HEK293T (cell line): ENCODE data around the gene FBXO9.

ENCODE experiments used
- CTCF ChIA-PET: fragments of 350-600 bp; formaldehyde crosslinking; extraction: SDS; loops from one replicate; lab custom pipeline; 2021; ENCODE audit warnings: antibody characterized with exemption, inconsistent platforms; lab: Yijun Ruan, JAX
- POLR2A ChIA-PET: fragments of 350-600 bp; formaldehyde crosslinking; extraction: SDS; loops from one replicate; lab custom pipeline; 2020; ENCODE audit warnings: antibody characterized with exemption, inconsistent platforms; lab: Yijun Ruan, JAX
- DNase-seq: peaks from one replicate; pipeline ENCODE4 v3.0.0; 2012; ENCODE audit warnings: mixed read lengths; ENCODE audit errors: extremely low spot score
- ARNT ChIP-seq: fragments of 450-650 bp; IDR thresholded peaks from 2 replicates; pipeline ENCODE4 v1.6.1; 2017; ENCODE audit warnings: mild to moderate bottlenecking
- BHLHE40 ChIP-seq: fragments of 450-650 bp; IDR thresholded peaks from 2 replicates; pipeline ENCODE4 v1.6.1; 2016; ENCODE audit warnings: mild to moderate bottlenecking, moderate library complexity, borderline replicate concordance
- CTBP1 ChIP-seq: fragments of 450-650 bp; IDR thresholded peaks from 2 replicates; pipeline ENCODE4 v1.6.1; 2016; ENCODE audit warnings: borderline replicate concordance
- ELF4 ChIP-seq: fragments of 450-650 bp; IDR thresholded peaks from 2 replicates; pipeline ENCODE4 v1.6.1; 2017; ENCODE audit warnings: antibody characterized with exemption
- FOXA1 ChIP-seq: fragments of 450-650 bp; IDR thresholded peaks from 2 replicates; pipeline ENCODE4 v1.6.1; 2016; ENCODE audit warnings: mild to moderate bottlenecking
- FOXK2 ChIP-seq: fragments of 450-650 bp; IDR thresholded peaks from 2 replicates; pipeline ENCODE4 v1.6.1; 2016; ENCODE audit warnings: mild to moderate bottlenecking
- FOXM1 ChIP-seq: fragments of 450-650 bp; IDR thresholded peaks from 2 replicates; pipeline ENCODE4 v1.6.1; 2017; ENCODE audit warnings: mild to moderate bottlenecking, borderline replicate concordance
- HDGF ChIP-seq: fragments of 450-650 bp; IDR thresholded peaks from 2 replicates; pipeline ENCODE4 v1.6.1; 2017; ENCODE audit warnings: antibody characterized with exemption, borderline replicate concordance
- L3MBTL2 ChIP-seq: fragments of 450-650 bp; conservative IDR thresholded peaks from 2 replicates; pipeline ENCODE4 v1.6.1; 2016; ENCODE audit warnings: mild to moderate bottlenecking
- LEF1 ChIP-seq: fragments of 450-650 bp; IDR thresholded peaks from 2 replicates; pipeline ENCODE4 v1.6.1; 2017; ENCODE audit warnings: mild to moderate bottlenecking, borderline replicate concordance
- NFRKB ChIP-seq: fragments of 450-650 bp; IDR thresholded peaks from 2 replicates; pipeline ENCODE4 v1.6.1; 2016; ENCODE audit warnings: mild to moderate bottlenecking, moderate library complexity
- SP1 ChIP-seq: fragments of 450-650 bp; IDR thresholded peaks from 2 replicates; pipeline ENCODE4 v1.6.1; 2017
- SUZ12 ChIP-seq: fragments of 450-650 bp; IDR thresholded peaks from 2 replicates; pipeline ENCODE4 v1.6.1; 2016; ENCODE audit warnings: mild to moderate bottlenecking
- TARDBP ChIP-seq: fragments of 450-650 bp; IDR thresholded peaks from 2 replicates; pipeline ENCODE4 v1.6.1; 2016
- ZNF384 ChIP-seq: fragments of 450-650 bp; IDR thresholded peaks from 2 replicates; pipeline ENCODE4 v1.6.1; 2016
- TF ChIP-seq, protein P1 (sequence below): fragments of 450-650 bp; IDR thresholded peaks from 2 replicates; pipeline ENCODE4 v1.6.1; 2016

FBXO9 gene

DNA sequence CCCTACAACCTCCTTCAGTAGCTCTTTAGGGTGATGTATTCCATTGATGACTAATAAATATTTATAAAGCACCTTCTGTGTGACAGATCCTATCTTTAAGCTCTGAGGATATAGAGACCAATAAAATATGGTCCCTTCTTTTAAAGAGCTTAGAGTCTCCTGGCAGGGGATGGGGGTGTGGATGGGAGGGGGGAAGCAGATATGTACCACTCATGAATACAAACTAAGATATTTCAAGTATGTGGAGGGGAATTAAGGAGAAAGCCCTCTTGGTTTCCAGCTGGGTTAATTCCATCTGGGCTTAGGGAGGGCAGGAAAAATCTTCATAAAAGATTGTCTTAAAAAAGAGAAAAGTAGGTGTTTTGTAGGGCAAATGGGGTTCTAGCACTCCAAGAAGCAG lies 21.6 kb upstream of the FBXO9 start:
- POLR2A ChIA-PET: interaction anchor here (1.0 kb wide), 1 partner anchor 19 kb away, joined by 3 read pairs; no protein-coding TSS in a partner anchor
- no peak for TF ChIP-seq L3MBTL2
- TF ChIP-seq, protein P1, sequence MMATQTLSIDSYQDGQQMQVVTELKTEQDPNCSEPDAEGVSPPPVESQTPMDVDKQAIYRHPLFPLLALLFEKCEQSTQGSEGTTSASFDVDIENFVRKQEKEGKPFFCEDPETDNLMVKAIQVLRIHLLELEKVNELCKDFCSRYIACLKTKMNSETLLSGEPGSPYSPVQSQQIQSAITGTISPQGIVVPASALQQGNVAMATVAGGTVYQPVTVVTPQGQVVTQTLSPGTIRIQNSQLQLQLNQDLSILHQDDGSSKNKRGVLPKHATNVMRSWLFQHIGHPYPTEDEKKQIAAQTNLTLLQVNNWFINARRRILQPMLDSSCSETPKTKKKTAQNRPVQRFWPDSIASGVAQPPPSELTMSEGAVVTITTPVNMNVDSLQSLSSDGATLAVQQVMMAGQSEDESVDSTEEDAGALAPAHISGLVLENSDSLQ: no peak
- no peak for TF ChIP-seq FOXK2
- TF ChIP-seq BHLHE40: no peak
- TF ChIP-seq TARDBP: no peak
- no peak for TF ChIP-seq LEF1
- no peak for TF ChIP-seq FOXA1
- no peak for TF ChIP-seq ARNT
- TF ChIP-seq FOXM1: no peak
- TF ChIP-seq HDGF: no peak
- TF ChIP-seq CTBP1: no peak
- no peak for TF ChIP-seq SP1
- TF ChIP-seq SUZ12: no peak
- TF ChIP-seq ELF4: no peak
- no peak for TF ChIP-seq ZNF384
- no peak for TF ChIP-seq NFRKB
- no peak for DNase-seq
- CTCF ChIA-PET: interaction anchor here (0.6 to 1.4 kb wide), 4 partner anchors 9 to 1861 kb away, joined by 3 to 5 read pairs (median 4); no protein-coding TSS in a partner anchor

DNA sequence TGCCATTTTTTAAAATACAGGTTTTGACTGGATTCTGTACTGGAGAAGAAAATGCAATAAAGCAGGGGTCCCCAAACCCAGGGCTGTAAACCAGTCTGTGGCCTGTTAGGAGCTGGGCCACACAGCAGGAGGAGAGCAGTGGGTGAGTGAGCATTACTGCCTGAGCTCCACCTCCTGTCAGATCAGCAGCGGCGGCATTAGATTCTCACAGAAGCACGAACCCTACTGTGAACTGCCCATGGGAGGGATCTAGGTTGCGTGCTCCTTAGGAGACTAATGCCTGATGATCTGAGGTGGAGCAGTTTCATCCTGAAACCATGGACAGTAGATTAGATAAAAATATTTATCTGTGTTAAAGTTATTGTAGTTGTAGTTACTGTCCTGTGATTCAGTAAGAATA lies 21.1 kb upstream of the FBXO9 start:
- POLR2A ChIA-PET: interaction anchor here (1.0 kb wide), 1 partner anchor 19 kb away, joined by 3 read pairs; no protein-coding TSS in a partner anchor
- no peak for DNase-seq
- CTCF ChIA-PET: interaction anchor here (1.4 kb wide), 1 partner anchor 48 kb away, joined by 5 read pairs; no protein-coding TSS in a partner anchor
- no peak for TF ChIP-seq FOXM1
- TF ChIP-seq ARNT: no peak
- no peak for TF ChIP-seq ELF4
- no peak for TF ChIP-seq LEF1
- no peak for TF ChIP-seq L3MBTL2
- TF ChIP-seq FOXA1: no peak
- no peak for TF ChIP-seq SP1
- TF ChIP-seq NFRKB: no peak
- no peak for TF ChIP-seq CTBP1
- TF ChIP-seq FOXK2: no peak
- TF ChIP-seq BHLHE40: no peak
- TF ChIP-seq SUZ12: no peak
- TF ChIP-seq ZNF384: no peak
- no peak for TF ChIP-seq HDGF
- TF ChIP-seq TARDBP: no peak
- TF ChIP-seq, protein P1: no peak

DNA sequence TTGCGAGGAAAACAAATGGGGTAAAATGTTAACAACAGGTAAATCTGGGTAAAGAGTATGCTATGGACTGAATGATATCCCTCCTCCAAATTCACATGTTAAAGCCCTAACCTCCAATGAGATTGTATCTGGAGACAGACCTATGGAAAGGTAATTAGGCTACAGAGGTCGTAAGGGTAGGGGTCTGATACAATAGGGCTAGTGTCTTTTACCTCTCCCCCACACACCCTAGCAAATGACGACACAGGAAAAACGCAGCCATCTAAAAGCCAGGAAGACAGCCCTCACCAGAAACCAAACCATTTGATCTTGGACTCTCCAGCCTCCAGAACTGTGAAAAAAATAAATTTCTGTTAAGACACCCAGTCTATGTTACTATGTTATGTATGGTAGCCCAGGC lies 20.6 kb upstream of the FBXO9 start:
- DNase-seq: no peak
- ChIA-PET CTCF (interaction anchor here (1.4 kb wide), 1 partner anchor 49 kb away, joined by 5 read pairs; no protein-coding TSS in a partner anchor), POLR2A (no interaction called here)
- no peak for TF ChIP-seq FOXA1
- no peak for TF ChIP-seq FOXM1
- TF ChIP-seq, protein P1: no peak
- no peak for TF ChIP-seq ARNT
- no peak for TF ChIP-seq NFRKB
- TF ChIP-seq ZNF384: no peak
- no peak for TF ChIP-seq SP1
- no peak for TF ChIP-seq ELF4
- no peak for TF ChIP-seq SUZ12
- no peak for TF ChIP-seq TARDBP
- TF ChIP-seq L3MBTL2: no peak
- TF ChIP-seq HDGF: no peak
- no peak for TF ChIP-seq BHLHE40
- TF ChIP-seq CTBP1: no peak
- TF ChIP-seq FOXK2: no peak
- no peak for TF ChIP-seq LEF1

DNA sequence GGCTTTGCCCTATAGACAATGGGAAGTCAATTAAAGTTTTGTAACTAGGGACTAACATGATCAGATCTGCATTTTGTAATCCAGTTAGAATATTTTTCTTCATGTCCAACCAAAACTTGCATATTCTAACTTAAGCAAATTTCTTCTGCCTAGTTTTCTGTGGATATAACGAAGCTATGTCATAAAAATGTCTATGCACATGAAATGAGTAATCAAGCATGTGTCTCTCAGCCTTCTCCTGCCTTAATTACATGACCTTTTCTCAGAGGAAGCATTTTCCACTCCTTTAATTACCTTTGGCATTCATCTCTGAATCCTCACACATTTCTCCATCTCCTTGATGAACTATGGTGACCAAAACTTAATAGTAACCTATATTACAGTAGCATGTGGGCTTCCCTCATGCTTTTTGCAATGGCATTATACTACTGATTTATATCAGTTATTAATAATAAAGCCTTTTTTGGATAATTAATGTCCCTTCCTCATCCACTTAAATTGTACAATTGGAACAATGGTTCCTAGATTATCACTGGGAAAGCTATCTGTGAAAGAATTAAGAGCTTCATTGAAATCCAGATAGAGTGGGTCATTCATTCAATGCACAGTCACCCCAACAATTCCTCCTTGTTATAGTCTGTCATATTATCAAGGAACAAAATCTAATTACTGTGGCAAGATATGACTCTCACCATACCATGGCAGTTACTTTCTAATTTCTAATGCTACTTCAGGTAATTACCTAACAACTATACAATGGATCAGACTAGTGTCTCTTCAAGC lies 19.1 kb upstream of the FBXO9 start:
- DNase-seq: no peak
- ChIA-PET POLR2A (no interaction called here), CTCF (no interaction called here)
- no peak for TF ChIP-seq BHLHE40

DNA sequence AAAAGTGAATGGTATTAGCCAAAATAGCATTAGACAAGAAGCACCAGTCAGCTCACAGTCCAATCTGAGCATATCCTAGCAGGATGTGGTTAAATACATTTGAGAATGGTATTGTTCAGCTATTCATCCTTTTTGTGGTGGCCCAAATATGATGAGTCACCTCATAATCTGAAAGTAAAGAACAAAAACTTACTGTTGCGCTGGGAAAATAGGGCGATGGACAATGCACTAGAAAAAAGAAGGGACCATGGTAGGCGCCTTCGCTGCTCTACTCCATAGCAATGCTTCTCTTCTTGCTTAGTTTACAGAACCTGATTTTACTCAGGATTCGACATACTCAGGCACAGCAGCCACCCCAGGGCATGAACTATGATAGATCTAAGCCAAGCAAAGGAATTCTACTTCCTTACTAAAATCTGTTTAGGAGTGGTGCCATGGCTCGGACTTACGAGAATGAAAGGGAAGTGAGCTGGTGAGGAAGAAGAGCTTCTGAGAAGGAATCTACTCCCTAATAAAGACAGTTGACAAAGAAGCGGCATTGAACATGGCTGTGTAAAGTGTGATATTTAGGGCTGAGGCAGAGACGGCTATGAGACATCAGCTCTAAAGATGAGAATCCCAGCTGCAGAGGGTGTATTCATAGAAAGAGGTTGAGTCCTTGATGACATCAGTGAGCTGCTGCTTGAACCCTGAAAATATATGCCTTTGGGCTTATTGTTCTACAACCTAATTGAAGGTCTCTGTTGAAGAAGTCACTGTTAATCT lies 16.6 kb upstream of the FBXO9 start:
- CTCF ChIA-PET: no interaction called here
- POLR2A ChIA-PET: interaction anchor here (1.0 kb wide), 1 partner anchor 16 kb away, joined by 3 read pairs; the partner anchor contains the start of gene FBXO9
- no peak for DNase-seq
- TF ChIP-seq ZNF384: no peak
- TF ChIP-seq ELF4: no peak
- TF ChIP-seq LEF1: no peak
- TF ChIP-seq FOXK2: no peak
- TF ChIP-seq, protein P1: no peak
- TF ChIP-seq ARNT: no peak
- no peak for TF ChIP-seq NFRKB
- no peak for TF ChIP-seq TARDBP
- no peak for TF ChIP-seq SUZ12
- no peak for TF ChIP-seq L3MBTL2
- no peak for TF ChIP-seq HDGF
